ENCODE data around the gene GRK2.
A peak's percentile ranks its signal among the peaks of the same experiment; 100 is the strongest.

The GRK2 gene

DNA sequence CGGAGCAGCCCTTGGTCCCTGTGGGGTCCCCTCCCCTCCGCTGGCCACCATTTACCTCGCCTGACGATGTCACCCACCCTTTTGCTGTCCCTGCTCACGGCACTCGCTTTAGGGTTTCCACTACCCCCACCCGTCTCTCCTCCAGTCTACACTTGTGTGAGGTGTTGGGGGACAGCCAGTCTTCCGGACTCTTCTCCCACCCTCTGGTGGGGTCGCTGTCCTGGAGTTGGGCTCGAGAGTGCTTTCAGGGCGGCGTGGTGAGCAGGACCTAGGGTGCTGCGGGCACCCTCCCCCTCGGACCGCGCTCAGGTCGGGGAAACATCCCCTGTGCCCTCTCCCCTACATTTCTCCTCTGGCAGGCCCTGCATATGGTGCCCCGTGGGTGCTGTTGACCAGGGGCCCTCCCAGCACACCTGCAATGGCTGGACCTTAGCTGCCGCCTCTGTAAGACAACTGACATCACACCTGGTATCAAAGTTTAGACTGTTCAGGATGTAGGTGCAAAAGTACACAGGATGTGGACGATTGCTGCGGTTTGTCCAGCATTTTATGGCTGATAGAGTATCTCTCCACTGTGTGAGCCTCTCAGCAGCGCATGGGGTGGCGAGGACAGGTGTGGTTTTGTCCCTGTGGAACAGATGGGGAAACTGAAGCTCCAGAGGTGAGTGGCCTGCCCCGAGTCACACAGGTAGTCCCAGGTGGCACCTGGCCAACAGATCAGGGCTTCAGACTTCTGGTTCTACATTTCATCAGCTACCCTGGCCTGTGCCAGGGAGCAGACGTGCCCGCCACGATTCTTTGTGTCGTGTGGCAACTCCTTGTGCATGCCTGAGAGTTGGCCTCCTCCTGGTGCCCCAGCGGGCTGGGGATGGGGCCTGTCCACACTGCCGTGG is 1.2 kb downstream of the GRK2 start:
- no peak for DNase-seq (ENCODE audit: extremely low read depth, low read depth)
- H3K4me3 ChIP-seq (replicated peaks; ENCODE audit: low read depth, low read length): peak overlapping the region; percentile 64
- TF ChIP-seq CTCF (IDR thresholded peaks at IDR 0.05; ENCODE audit: low read depth, low read length, missing control alignments): no peak

GRCh38 chr11:67268081-67268961 is 2.0 kb downstream of the GRK2 start:
- no peak for TF ChIP-seq CTCF (IDR thresholded peaks at IDR 0.05; ENCODE audit: low read depth, low read length, missing control alignments)
- peak overlapping the region; percentile 64 for H3K4me3 ChIP-seq (replicated peaks; ENCODE audit: low read depth, low read length)
- no peak for DNase-seq (ENCODE audit: extremely low read depth, low read depth)

DNA sequence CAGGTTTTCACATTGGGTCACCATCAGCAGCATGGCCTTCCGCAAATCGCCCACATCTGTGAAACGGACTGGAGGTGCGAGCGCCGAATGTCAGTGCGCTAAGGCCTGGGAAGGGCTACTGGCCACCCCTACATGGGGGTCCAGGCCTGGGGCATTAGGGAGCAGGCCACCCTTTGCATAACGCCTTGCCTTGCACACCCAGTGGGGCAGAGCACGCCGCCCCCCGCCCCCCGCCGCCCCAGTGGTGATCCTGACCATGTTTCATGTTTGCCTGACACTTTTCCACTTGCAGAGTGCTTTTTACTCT is 2.6 kb downstream of the GRK2 start:
- TF ChIP-seq CTCF (IDR thresholded peaks at IDR 0.05; ENCODE audit: low read depth, low read length, missing control alignments): no peak
- no peak for DNase-seq (ENCODE audit: extremely low read depth, low read depth)
- H3K4me3 ChIP-seq (replicated peaks; ENCODE audit: low read depth, low read length): no peak overlapping the region; the same call in 1 of the 2 replicates

DNA sequence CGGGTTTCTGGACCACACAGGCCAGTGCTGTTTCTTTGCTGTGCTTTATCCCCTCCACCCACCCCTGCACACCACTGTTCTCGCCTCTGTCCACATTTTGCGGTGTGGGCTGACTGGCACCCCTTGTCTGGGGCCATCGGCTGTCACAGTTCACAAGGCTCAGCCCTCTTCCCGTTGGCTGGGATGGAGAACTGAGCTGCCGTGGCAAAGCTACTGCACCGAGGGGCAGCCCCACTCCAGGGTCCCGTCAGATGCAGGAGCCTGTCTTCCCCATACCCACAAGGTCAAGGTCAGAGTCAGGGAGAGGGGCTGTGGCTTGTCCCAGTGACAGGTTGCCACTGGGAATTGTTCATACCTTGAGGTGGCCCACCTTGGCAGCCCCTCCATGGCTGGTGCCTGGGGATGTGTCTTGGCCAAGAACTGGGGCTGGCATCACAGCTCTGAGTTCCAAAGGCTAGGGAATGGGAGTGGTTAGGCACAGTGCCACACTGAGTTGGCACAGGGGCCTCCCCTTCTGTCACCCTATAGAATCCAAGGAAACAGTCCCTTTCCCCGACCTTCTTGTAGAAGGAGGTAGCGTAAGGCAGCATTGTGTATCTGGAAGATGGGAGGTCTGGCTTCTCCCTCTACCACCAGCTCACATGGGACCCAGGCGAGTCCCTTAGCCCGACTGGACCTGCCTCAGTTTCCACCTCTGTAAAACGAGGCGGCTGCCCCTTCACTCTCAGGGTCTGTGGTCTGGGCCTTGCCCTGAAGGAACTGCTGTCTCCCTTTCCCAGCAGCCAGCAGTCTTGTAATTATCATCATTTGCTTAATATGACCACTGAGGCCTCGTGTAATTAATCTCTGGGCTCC is 3.4 kb downstream of the GRK2 start:
- peak overlapping the region; percentile 8; the same call in 1 of the 2 replicates for H3K4me3 ChIP-seq (replicated peaks; ENCODE audit: low read depth, low read length)
- no peak for DNase-seq (ENCODE audit: extremely low read depth, low read depth)
- no peak for TF ChIP-seq CTCF (IDR thresholded peaks at IDR 0.05; ENCODE audit: low read depth, low read length, missing control alignments)

DNA sequence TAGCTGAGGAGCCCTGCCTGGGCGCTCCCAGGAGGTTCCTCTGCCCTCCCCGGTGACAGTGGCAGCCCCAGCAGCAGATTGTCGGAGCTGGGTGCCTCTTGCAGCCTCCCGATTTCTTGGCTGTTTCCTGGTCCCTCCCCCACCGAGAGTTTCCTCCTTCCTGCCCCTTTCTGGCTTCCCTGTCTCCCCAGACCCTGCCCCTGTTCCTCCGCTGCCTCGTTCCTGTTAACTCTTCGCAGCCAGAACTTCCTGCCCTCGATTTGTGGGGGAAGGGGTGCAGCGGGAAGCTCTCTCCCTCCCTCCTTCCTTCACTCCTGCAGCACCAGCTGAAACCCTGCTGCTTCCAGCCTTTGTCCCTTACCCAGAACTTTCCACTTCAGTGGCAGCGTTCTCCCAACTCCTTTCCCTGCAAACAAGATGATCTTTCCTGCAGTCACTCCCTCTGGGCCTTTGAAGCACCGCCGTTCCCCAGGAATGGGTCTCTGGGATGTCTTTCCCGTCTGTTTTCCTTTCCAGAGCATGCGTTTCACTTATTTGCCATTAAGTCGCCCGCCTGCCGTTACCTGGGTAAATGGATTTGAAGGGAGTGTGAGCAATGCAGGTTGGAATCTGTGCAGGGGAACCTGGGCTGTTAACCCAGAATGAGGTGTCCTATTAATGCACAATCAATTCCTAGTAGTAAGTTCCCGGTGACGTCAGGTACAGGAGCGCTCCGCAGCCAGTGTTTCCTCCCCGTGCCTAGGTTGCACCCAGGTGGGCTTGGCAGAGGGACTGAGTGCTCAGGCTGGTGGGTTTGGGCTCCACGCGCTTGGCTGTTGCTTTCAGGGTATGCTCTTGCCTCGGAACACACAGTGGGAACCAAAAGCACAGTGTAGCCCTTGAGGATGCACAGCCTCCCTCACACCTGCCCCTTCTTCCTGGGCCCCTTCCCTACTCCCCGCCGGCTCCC is 4.3 kb downstream of the GRK2 start:
- DNase-seq (ENCODE audit: extremely low read depth, low read depth): no peak
- H3K4me3 ChIP-seq (replicated peaks; ENCODE audit: low read depth, low read length): peak overlapping the region; percentile 8; the same call in 1 of the 2 replicates
- no peak for TF ChIP-seq CTCF (IDR thresholded peaks at IDR 0.05; ENCODE audit: low read depth, low read length, missing control alignments)

Data from HFF-Myc (cell line).